SHP77 (cell line): ENCODE data around the gene DNAI2.
A peak's percentile ranks its signal among the peaks of the same experiment; 100 is the strongest.

Experiments
- DNase-seq, 2 experiments: peaks; one replicate each; lab custom pipeline; 2025; lab: John Stamatoyannopoulos, UW

The DNAI2 gene

DNA sequence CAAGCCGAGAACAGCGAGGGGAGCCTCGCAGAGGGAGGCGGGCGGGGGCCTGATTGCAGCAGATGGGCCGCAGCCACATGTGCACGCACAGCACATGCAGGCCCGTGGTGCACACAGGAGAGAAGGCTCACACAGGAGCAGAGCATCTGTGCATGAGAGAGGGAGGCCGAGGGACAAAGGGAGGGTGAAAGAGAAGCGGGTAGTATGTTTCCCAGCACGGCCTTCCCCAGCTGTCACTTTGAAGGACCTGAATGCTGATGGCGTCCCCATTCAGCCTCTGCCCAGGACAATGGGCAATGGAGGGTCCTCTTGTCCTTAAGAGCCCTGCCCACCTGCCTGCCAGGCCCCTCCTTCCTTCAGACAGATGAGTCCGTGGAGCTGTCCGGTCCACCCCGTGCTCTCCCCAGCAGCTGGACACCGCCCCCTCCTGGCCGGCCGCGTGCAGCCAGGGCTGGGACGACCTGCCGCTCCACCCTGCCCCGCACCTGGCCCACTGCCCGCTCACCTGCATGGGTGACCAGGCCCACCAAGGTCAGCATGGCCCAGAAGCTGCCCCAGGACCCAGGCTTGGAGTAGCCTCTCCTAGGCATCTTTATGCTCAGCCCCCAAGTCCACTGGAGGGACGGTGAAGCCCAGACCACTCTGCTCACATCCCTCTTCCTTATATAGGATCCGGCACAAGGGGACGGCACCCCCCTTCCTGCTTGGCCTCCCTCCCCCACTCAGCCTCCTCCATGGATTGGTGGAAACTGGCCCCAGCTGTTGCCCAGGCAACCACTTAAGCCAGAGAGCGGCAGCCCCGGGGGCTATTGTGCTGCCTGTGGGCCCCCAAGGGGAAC is 87.4 kb downstream of the DNAI2 start, which contains the start of gene BTBD17:
Gene BTBD17 (minus strand): TSS at position 639 of the 839 bp plus-strand sequence. CDS start 49 bp downstream, at position 590.
- peak; percentile 70 to 85 for DNase-seq

DNA sequence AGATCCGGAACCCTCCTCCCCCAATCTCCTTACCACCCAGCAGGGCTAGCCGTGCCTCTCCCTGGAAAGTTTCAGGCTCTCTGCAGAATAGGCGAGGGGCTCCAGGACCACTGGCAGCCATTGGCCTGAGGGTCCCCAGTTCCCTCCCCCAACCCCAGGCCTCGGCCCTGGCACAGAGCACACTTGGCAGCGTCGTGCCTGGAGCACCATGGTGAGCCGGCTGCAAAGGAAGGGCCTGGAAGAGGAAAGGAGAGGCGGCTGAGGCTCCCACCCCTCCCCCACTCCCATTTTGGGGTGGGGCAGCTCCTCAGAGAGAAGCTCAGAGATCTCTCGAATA is 88.0 kb downstream of the DNAI2 start:
- no peak for DNase-seq

DNA sequence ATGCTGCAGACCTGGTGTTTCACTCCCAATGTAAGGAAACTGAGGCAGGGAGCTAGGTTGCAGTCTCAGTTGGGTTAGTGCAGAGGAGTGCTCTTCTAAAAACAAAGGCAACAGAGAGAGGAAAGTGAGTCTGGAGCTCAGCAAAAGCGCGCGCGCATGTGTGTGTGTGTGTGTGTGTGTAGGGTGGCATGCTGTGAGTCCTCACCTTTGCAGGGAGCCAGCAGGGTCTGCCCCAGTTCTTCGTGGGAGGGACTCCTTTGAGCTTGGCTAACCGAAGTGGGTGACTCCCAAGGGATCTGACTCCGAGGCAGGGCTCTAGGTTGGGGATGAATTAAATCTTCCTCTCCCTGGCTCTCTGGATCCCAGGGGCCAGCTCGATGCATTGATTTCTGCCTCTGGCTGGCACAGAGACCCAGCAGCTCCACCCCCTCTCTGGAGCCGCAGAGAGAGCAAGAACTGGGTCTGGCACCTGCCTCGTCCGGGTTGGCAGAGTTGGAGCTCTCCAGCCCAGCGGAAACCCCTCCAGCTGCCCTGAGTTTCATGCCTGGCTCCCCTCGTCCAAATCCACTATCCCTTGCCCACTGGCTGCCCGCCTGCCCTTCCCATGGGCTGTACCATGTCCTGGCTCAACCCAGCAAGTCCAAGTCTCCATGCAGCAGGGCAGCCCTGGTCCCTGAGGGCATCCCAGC is 88.9 kb downstream of the DNAI2 start:
- no peak for DNase-seq
